Measurements from ENCODE around the gene PPM1H.
"Not testable (repeated sequence)": the region's sequence is repeated elsewhere in the genome, so short reads cannot be mapped to it uniquely, and the experiment has no call there.

The PPM1H gene

GRCh38 chr12:62827042-62827441 lies 107.9 kb downstream of the PPM1H start:
- H3K4me3 Mint-ChIP-seq: no peak overlapping the region
- no peaks in the 10 kb centered on the region for H3K9me3 Mint-ChIP-seq
- no peak for DNase-seq (ENCODE audit: low spot score in 2 of 2)

GRCh38 chr12:62817556-62818271 lies 117.2 kb downstream of the PPM1H start:
- no peak for DNase-seq (ENCODE audit: low spot score in 2 of 2)
- Mint-ChIP-seq H3K4me3 (no peak overlapping the region), H3K4me1 (no peaks in the 10 kb centered on the region), H3K9me3 (no peaks in the 10 kb centered on the region), H3K27ac (no peak overlapping the region), H3K36me3 (no peaks in the 10 kb centered on the region)
- no peak for ATAC-seq

More at GRCh38 chr12:62827042-62827441, 107.9 kb downstream of the PPM1H start:
- Mint-ChIP-seq H3K27ac (no peak overlapping the region), H3K36me3 (no peaks in the 10 kb centered on the region), H3K4me1 (no peaks in the 10 kb centered on the region)
- no peak for ATAC-seq

- Mint-ChIP-seq H3K36me3 (no peaks in the 10 kb centered on the region), H3K4me3 (no peak overlapping the region), H3K9me3 (no peaks in the 10 kb centered on the region), H3K27ac (no peak overlapping the region), H3K4me1 (no peaks in the 10 kb centered on the region)
- ATAC-seq: no peak
- DNase-seq (ENCODE audit: low spot score in 2 of 2): no peak
Observed at GRCh38 chr12:62814243-62814642, 120.7 kb downstream of the PPM1H start.

- H3K27ac Mint-ChIP-seq: no peak overlapping the region
- DNase-seq (ENCODE audit: low spot score in 2 of 2) (peak in 1 of 2 donors; percentile 53), ATAC-seq (peak; percentile 37)
- no peak overlapping the region for H3K4me3 Mint-ChIP-seq
- peaks cover 6% of the 10 kb centered on the region for H3K4me1 Mint-ChIP-seq
- no peaks in the 10 kb centered on the region for H3K9me3 Mint-ChIP-seq
- H3K36me3 Mint-ChIP-seq: no peaks in the 10 kb centered on the region
Observed at GRCh38 chr12:62813031-62813829, 121.7 kb downstream of the PPM1H start.

- not testable (repeated sequence) for DNase-seq (ENCODE audit: low spot score in 2 of 2); H3K9me3 Mint-ChIP-seq; H3K4me1 Mint-ChIP-seq; H3K4me3 Mint-ChIP-seq; H3K27ac Mint-ChIP-seq; H3K36me3 Mint-ChIP-seq; ATAC-seq
Observed at GRCh38 chr12:62811481-62811880, 123.5 kb downstream of the PPM1H start.

- H3K4me1 Mint-ChIP-seq: peaks cover 8% of the 10 kb centered on the region
- no peak overlapping the region for H3K27ac Mint-ChIP-seq
- peak in 1 of 2 donors; percentile 53 for DNase-seq (ENCODE audit: low spot score in 2 of 2)
- H3K36me3 Mint-ChIP-seq: no peaks in the 10 kb centered on the region
- peak; percentile 88 for ATAC-seq
- H3K9me3 Mint-ChIP-seq: no peaks in the 10 kb centered on the region
- H3K4me3 Mint-ChIP-seq: no peak overlapping the region
Observed at GRCh38 chr12:62808166-62808879, 126.6 kb downstream of the PPM1H start.

GRCh38 chr12:62806893-62807292 lies 128.1 kb downstream of the PPM1H start:
- no peak overlapping the region for H3K4me3 Mint-ChIP-seq
- no peak overlapping the region for H3K27ac Mint-ChIP-seq
- peaks cover 8% of the 10 kb centered on the region for H3K4me1 Mint-ChIP-seq
- no peak for ATAC-seq
- H3K9me3 Mint-ChIP-seq: no peaks in the 10 kb centered on the region
- H3K36me3 Mint-ChIP-seq: no peaks in the 10 kb centered on the region
- no peak for DNase-seq (ENCODE audit: low spot score in 2 of 2)

- H3K4me1 Mint-ChIP-seq: peaks cover 8% of the 10 kb centered on the region
- ATAC-seq (no peak), DNase-seq (ENCODE audit: low spot score in 2 of 2) (no peak)
- H3K9me3 Mint-ChIP-seq: no peaks in the 10 kb centered on the region
- no peak overlapping the region for H3K27ac Mint-ChIP-seq
- no peak overlapping the region for H3K4me3 Mint-ChIP-seq
- H3K36me3 Mint-ChIP-seq: no peaks in the 10 kb centered on the region
Observed at GRCh38 chr12:62806244-62806836, 128.6 kb downstream of the PPM1H start.

- ATAC-seq: peak; percentile 36
- no peak for DNase-seq (ENCODE audit: low spot score in 2 of 2)
- Mint-ChIP-seq H3K36me3 (no peaks in the 10 kb centered on the region), H3K27ac (no peak overlapping the region), H3K4me3 (no peak overlapping the region), H3K4me1 (peaks cover 8% of the 10 kb centered on the region), H3K9me3 (no peaks in the 10 kb centered on the region)
Observed at GRCh38 chr12:62805517-62805916, 129.4 kb downstream of the PPM1H start.

GRCh38 chr12:62803756-62804155 lies 131.2 kb downstream of the PPM1H start:
- Mint-ChIP-seq H3K36me3 (no peaks in the 10 kb centered on the region), H3K27ac (no peak overlapping the region), H3K9me3 (no peaks in the 10 kb centered on the region), H3K4me3 (no peak overlapping the region), H3K4me1 (peaks cover 7% of the 10 kb centered on the region)
- DNase-seq (ENCODE audit: low spot score in 2 of 2) (no peak), ATAC-seq (no peak)

- Mint-ChIP-seq H3K4me1 (no peaks in the 10 kb centered on the region), H3K9me3 (no peaks in the 10 kb centered on the region), H3K4me3 (no peak overlapping the region), H3K36me3 (no peaks in the 10 kb centered on the region), H3K27ac (no peak overlapping the region)
- no peak for DNase-seq (ENCODE audit: low spot score in 2 of 2)
- no peak for ATAC-seq
Observed at GRCh38 chr12:62802984-62803383, 132.0 kb downstream of the PPM1H start.

GRCh38 chr12:62802321-62802720 lies 132.6 kb downstream of the PPM1H start:
- Mint-ChIP-seq H3K27ac (no peak overlapping the region), H3K36me3 (no peaks in the 10 kb centered on the region), H3K4me1 (no peaks in the 10 kb centered on the region), H3K4me3 (no peak overlapping the region), H3K9me3 (no peaks in the 10 kb centered on the region)
- ATAC-seq (no peak), DNase-seq (ENCODE audit: low spot score in 2 of 2) (no peak)

GRCh38 chr12:62801796-62802195 lies 133.2 kb downstream of the PPM1H start:
- Mint-ChIP-seq H3K36me3 (no peaks in the 10 kb centered on the region), H3K4me3 (no peak overlapping the region), H3K4me1 (no peaks in the 10 kb centered on the region), H3K9me3 (no peaks in the 10 kb centered on the region), H3K27ac (no peak overlapping the region)
- ATAC-seq (no peak), DNase-seq (ENCODE audit: low spot score in 2 of 2) (no peak)

- no peak for ATAC-seq
- no peak for DNase-seq (ENCODE audit: low spot score in 2 of 2)
Observed at GRCh38 chr12:62800707-62801400, 134.1 kb downstream of the PPM1H start.

More at GRCh38 chr12:62800707-62801400, 134.1 kb downstream of the PPM1H start:
- Mint-ChIP-seq H3K27ac (no peak overlapping the region), H3K36me3 (no peaks in the 10 kb centered on the region), H3K4me1 (no peaks in the 10 kb centered on the region), H3K4me3 (no peak overlapping the region), H3K9me3 (no peaks in the 10 kb centered on the region)

Data from stimulated activated effector memory CD8-positive, alpha-beta T cell treated with anti-CD3 and anti-CD28 coated beads, Interleukin-12 subunit alpha, Interleukin-12 subunit beta, amount 100 ng/mL, for 72 hours (primary cell).